SH-SY5Y (cell line): ENCODE results near the gene HLA-F.

ENCODE experiments used
- GATA2 ChIP-seq: IDR thresholded peaks from 2 replicates; pipeline ENCODE4 v1.6.1; 2011; ENCODE audit warnings: mild to moderate bottlenecking, low read depth, low read length
- GATA3 ChIP-seq: IDR thresholded peaks from 2 replicates; pipeline ENCODE4 v1.6.1; 2011; ENCODE audit warnings: low read depth, mild to moderate bottlenecking, low read length, moderate library complexity

Gene HLA-F

DNA sequence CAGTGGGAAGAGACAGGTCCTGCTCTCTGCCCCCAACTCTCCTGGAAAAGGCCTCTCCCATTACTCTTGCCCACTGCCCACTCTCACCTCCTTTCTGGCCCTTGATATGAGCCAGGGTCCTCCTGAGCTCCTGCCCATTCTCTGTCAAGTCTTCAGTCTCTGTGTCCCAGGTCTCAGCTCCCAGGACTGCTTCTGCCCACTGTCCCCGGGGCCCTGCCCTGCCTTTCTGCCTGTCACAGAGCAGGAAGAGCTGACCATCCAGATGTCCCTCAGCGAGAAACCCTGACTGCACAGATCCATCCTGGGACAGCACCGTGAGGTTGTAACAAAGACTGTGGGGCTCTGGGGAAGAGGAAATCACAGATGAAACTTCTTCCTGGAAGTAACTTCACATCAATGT is 22.2 kb downstream of the HLA-F start:
- TF ChIP-seq GATA3 (no peak), GATA2 (no peak)

DNA sequence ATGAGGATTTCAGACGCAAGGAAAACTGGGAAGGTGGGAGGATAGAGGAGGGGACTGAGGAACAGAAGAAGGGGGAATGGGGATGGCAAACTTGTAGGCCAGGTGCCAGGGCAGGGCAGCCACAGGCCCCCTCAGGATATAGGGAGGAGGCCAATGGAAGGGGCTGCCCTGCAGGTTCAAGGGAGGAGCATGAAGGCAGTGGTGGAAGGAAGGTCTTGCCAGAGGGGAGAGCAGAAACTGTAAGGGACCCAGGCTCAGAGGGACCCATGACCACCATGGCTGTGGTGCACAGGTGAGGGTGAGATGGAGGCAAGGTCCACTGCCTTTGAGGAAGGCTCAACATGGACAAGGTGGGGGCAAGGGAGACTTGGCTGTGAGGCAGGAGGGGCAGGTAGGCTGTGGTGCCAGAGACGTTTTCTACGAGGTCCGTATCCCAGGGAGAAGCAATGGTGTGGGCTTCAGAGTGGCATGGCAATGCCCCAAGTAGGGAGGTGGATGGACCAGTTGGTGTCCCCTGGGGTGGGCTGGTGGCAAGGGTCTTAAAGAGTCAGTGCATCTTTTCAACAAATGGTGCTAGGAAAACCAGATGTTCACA is 22.7 kb downstream of the HLA-F start:
- TF ChIP-seq GATA3 = no peak
- no peak for TF ChIP-seq GATA2

DNA sequence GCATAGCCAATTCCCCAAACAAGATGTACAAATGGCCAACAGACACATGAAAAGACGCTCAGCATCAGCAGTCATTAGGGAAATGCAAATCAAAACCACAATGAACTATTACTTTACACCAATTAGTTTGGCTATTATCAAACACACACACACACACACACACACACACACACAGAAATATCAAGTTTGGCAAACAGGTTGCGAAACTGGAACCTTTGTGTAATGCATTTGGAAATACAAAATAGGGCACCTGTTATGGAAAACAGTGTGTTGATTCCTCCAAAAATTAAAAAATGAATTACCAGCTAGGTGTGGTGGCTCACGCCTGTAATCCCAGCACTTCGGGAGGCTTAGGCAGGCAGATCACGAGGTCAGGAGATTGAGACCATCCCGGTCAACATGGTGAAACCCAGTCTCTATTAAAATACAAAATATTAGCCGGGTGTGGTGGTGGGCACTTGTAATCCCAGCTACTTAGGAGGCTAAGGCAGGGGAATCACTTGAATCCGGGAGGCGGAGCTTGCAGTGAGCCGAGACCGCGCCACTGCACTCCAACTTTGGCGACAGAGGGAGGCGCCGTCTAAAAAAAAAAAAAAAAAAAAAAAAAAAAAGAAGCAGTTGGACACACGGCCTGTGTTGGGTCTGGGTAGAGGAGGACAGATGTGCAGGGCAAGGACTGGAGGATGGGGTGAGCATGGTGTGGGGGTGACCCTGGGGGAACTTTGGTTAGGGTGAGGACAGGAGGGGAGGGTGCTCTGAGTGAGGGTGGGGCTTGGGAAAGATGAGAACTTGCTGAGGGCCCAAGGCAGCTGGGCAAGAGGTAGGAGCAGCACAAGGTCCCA is 23.8 kb downstream of the HLA-F start:
- TF ChIP-seq GATA2 = no peak
- TF ChIP-seq GATA3 = no peak

DNA sequence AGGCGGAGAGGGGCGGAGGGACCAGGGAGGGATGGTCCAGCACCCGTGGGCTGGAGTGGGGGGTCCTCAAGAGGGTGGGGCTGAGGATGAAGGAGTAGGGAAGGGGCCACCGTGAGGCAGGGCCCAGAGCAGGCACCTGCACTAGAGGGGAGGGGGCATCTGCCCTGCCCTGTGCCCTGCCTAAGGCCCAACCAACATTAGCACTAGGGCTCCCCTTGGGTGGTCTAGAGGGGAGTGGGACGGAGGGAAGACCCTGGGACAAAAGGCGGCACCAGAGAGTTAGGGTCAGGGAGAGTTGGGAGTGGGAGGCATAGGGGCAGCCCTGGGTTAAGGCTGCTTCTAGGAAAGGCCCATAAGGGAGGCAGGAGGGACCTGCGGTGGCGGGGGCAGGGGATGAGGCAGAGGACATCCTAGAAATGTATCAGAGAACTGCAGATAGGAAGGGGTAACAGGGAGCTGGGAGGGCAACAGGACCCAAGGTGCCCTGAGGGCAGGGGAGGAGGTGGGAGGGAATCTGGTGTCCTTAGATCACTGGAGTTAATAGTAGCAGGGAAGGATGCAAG is 24.5 kb downstream of the HLA-F start:
- TF ChIP-seq GATA3 = no peak
- TF ChIP-seq GATA2 = no peak

DNA sequence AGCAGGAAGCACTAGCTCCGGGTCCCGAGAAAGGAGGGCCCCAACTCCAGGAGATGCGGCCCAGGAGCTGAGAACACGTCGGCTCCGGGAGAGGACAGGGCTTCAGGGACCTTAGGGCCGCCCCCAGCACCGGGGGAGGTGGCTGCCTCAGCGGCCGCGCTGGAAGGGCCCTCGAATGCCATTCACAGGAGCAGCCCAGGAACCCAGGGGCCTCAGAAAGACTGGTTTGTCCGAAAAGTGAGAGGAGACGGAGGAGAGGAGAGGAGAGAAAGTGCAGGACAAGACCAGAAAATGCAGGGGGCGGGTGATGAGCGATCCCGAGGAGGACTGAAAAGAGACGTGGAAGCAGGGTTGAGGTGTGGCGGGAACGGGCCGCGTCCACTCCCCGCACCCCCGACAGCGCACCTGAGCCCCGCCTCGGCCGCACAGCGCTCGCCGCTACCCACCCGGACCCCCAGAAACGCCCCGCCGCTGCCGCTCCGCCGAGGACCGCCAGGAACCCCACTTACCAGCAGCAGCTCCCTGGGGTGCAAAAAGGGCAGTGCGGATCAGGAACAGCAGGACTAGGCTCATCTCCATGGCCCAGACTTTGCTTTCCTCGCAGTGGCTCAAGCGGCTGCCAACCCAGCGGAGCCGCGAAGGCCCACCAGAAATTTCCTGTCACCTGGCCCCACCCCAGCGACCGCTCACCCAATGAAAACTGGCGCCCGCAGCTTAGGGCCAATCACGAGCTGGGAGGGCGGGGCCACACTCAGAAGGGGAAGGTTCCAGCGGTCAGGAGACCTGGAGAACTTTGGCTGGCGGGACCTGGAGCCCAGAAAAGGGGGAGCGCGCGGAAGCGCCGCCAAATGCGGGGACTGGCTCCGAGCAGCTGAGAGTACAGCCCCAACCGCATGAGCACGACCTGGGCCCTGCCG is 25.4 kb downstream of the HLA-F start:
- TF ChIP-seq GATA2 = no peak

DNA sequence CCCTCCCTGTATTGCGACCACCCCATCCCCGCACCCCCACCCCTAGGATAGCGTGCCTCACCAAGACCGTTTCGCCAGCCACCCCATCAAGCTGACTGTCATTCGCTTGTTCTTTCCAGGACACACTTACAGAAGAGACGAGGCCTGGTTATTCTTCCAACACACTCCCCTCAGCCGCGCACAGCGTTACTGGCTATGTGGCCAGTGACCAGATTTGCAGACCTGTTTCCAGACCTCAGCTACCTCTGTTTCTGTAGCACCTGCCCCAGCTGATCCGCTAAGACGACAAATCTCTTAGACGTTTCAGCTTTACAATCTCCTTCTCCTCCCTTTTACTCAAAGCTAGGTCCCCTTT is 26.1 kb downstream of the HLA-F start:
- TF ChIP-seq GATA2 = no peak
- TF ChIP-seq GATA3 = no peak

DNA sequence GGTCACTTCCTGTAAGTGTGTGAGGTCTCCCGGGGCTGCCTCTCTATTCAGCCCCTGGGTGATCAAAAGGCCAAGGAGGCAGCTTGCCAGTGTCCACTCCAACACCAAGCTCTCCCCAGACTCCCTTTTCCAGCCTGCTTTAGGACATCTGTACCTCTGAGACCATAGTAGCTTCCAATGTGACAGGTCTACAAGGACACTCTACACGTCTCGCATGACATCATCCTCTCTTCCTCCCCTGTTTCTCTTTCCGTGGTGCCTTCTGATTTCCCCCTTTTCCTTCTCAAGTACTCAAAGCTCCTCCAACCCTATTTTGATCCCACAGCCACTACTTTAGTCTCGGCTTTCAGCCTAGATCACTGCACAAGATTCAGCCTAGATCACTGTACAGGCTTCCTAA is 26.4 kb downstream of the HLA-F start:
- no peak for TF ChIP-seq GATA2
- no peak for TF ChIP-seq GATA3

DNA sequence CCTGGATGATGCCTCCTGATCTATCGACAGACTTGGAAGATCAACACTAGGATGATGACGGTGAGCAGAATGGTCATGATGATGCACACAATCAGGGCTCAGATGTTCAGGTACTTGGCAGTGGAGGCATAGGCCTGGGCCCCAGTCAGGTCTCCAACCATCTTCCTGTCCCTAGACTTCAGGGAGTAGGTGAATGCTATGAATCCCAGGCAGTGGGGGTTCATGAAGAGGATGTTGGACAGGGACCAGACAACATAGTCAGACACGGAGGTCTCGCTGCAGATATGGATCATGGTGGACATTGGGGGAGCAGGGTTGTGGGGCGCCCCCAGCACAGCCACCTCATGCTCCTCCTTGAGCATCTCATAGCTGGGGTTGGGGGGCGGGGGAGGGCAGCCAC is 27.5 kb downstream of the HLA-F start:
- no peak for TF ChIP-seq GATA3

DNA sequence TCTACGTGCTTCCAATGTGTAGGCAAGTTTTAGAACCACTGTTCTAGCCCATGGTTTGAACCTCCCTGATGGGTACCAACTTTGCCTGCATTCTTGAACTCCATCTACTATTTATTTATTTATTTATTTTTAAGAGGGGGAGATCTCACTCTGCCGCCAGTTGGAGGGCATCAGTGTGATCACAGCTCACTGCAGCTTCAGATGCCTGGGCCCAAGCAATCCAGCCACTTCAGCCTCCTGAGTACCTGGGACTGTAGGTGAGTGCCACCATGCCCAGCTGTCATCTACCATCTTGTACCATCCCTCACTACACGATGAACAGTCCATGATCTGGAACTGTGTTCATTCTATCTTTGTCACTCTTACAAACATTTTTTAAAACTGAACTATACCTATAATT is 28.2 kb downstream of the HLA-F start:
- TF ChIP-seq GATA2 (no peak), GATA3 (no peak)

DNA sequence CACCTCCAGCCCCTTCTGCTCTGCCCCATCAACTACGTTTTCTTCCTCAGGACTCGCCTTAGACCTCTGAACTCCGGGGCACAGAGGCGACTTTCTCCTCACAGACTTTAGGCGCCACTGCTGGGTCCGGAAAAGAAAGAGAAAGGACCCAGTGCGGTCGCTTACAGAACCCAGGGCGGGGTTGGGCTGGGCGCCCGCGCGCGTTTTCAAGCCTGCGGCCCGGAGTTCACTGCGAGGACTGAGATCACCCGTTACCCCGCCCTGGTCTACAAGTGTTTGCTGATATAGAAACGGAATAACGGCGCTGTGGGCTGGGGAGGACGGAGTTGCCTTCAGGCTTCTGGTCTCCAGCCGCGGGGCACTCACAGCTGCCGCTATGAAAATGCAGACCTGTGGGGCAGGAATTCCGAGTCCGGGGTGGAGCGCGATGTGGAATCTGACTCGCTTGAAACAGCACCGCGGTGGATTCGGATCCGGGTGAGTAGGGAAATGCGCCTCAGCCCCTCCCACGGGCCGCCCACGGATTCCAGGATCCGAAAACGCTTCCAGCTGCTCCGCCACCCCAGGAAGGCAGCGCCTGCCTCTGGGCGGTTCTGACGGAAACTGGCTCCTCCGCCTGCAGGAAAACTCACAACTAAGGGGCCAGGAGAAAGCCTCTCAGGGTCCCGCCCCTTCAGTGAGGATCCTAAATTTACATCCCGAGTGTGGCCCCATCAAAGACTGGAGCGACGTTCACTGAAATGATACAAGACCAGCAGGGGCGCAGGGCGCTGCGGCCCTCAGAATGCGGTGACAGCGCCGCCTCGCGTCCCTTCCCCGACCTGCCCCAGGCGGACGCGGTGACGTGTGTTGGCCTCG is 29.4 kb downstream of the HLA-F start:
- TF ChIP-seq GATA2 (no peak), GATA3 (no peak)

DNA sequence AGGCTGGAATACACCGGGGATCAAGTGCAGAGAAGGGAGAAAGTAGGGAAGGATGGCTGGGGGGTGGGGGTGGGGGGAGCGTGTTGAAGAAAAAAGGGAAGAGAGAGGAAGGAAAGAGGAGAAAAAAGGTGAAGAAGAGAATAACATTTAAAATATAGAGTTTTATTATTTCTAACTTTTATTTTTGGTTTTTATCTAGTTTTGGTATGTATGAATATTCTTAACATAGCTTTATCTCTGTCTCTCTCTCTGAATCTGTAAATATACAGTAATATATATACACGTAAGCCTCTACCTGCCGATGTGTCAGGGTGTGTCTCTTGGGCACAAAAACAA is 30.0 kb downstream of the HLA-F start:
- TF ChIP-seq GATA2 = no peak
- no peak for TF ChIP-seq GATA3

DNA sequence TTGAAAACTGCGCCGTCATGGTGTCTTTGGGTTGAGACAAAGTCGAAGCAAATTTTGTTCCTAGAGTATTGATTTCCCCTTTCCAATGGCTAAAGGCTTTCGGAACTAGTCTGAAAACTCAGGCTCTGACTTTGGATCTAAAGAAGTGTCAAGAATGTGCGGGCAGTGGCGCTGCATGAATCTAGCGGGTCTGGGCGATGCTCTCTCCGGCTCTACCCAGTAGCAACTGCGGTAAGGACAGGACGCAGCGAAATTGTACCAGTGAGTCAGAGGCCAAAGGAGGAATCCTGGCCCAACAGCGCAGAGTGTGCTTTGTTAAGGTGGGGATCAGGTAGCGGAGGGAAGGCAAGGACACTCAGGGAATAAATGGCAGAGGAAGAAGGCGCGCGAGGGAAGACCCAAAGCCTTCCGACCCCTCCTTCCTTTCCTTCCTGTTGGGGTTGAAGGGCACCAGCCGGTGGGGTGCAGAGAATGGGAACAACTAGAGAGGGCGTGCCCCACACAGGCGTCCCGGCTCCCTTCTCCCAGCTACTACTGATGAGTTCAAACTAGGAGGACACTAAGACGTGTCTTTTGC is 32.1 kb downstream of the HLA-F start:
- TF ChIP-seq GATA3 (no peak), GATA2 (no peak)

DNA sequence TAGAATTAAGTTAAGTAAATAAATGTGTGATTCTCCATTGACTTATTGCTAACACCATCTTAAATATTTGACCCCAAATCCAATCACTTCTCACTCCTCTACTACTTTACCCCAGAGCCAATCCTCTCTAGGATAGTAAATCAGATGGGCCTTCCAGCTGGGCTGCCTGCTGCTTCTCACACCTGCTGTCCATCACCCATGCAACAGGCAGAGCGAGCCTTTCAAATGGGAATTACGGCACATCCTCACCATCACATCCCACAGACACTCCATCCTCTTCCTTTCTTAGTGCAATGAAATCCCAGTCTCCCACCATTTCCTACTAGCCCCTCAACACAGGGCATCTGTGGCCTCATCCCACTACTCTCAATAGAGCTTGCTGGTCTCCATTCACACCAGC is 34.0 kb downstream of the HLA-F start:
- TF ChIP-seq GATA2 = no peak
- TF ChIP-seq GATA3 = no peak

DNA sequence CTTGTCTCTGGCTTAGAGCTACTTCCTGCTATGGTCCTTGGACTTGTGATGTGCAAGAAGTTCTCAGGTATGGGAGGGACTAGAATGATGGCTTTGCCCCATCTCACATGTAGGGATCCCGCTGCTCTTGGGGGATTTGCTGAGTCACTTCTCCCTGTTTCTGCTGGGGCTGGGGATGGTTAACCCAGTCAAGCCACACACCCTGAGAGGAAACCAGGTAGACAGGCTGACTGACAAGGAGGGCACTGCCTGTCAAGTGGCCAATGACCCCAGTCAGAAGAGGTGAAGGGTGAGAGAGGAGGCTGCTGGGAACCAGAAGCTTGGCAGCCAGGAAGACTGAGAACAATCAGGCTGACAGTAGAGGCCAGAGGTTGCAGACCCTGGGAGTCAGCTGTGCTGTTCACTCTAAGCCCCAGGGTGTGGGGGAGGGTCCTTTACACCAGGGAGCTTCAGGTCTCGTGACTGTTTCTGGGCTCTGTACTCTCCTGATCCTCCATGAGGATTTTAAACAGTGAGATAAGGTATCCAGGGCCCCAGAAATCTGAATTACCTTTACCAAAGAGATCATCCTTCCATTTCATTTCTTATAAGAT is 34.6 kb downstream of the HLA-F start:
- no peak for TF ChIP-seq GATA3
- TF ChIP-seq GATA2 = no peak
